Measurements from ENCODE around the gene MLEC.

- no peak for TF ChIP-seq CTCF (IDR thresholded peaks at IDR 0.05)
- TF ChIP-seq POLR2A (IDR thresholded peaks at IDR 0.05), result no peak
These were observed 12.6 kb downstream of the MLEC start for GRCh38 chr12:120699553-120699952.
